Neuronal stem cell (in vitro differentiated cells): ENCODE results near the gene DTYMK.
A peak's percentile ranks its signal among the peaks of the same experiment; 100 is the strongest.

ENCODE experiments used
- DNase-seq: peaks from one replicate; pipeline ENCODE4 v3.0.0-alpha.2; 2013; ENCODE audit warnings: low spot score
- H2AFZ ChIP-seq: one replicate; pipeline ENCODE4 v1.6.1; 2013; ENCODE audit warnings: mild to moderate bottlenecking, low read length, inconsistent platforms
- H2AK5ac ChIP-seq: 2 replicates; pipeline ENCODE4 v1.6.1; 2013; ENCODE audit warnings: low read depth, mild to moderate bottlenecking, inconsistent platforms, low read length, moderate library complexity, mixed read lengths
- H2BK120ac ChIP-seq: 2 replicates; pipeline ENCODE4 v1.6.1; 2013; ENCODE audit warnings: low read depth, mild to moderate bottlenecking, inconsistent platforms, low read length, moderate library complexity, mixed read lengths
- H2BK12ac ChIP-seq: one replicate; pipeline ENCODE4 v1.6.1; 2013; ENCODE audit warnings: low read length, inconsistent platforms
- H2BK15ac ChIP-seq: 2 replicates; pipeline ENCODE4 v1.6.1; 2013; ENCODE audit warnings: mild to moderate bottlenecking, low read length, inconsistent platforms, mixed read lengths
- H2BK5ac ChIP-seq: one replicate; pipeline ENCODE4 v1.6.1; 2013; ENCODE audit warnings: inconsistent platforms, mild to moderate bottlenecking, low read length, moderate library complexity
- H3K14ac ChIP-seq: one replicate; pipeline ENCODE4 v1.6.1; 2013; ENCODE audit warnings: low read length, inconsistent platforms
- H3K18ac ChIP-seq: 2 replicates; pipeline ENCODE4 v1.6.1; 2013; ENCODE audit warnings: low read length, inconsistent platforms
- H3K23ac ChIP-seq: 2 replicates; pipeline ENCODE4 v1.6.1; 2013; ENCODE audit warnings: low read depth, mild to moderate bottlenecking, mixed read lengths, low read length, inconsistent platforms; ENCODE audit not compliant: poor library complexity
- H3K27ac ChIP-seq: replicated peaks from 3 replicates; pipeline ENCODE4 v1.5.1; 2013; ENCODE audit warnings: low read length, inconsistent platforms
- H3K27me3 ChIP-seq, 3 experiments: 2 replicates each; pipeline ENCODE4 v1.6.1; 2013; ENCODE audit warnings: low read length in 3 of 3, mild to moderate bottlenecking in 2 of 3, inconsistent platforms in 1 of 3, low read depth in 1 of 3, mixed read lengths in 1 of 3, moderate library complexity in 1 of 3; ENCODE audit not compliant: control insufficient read depth in 3 of 3, insufficient read depth in 3 of 3
- H3K36me3 ChIP-seq, 2 donors: replicated peaks in 1 of 2; 2 replicates each; pipeline ENCODE4 v1.6.1; 2013; ENCODE audit warnings: low read length in 2 of 2; ENCODE audit not compliant: control insufficient read depth in 2 of 2, insufficient read depth in 2 of 2
- H3K4ac ChIP-seq: 2 replicates; pipeline ENCODE4 v1.6.1; 2013; ENCODE audit warnings: inconsistent platforms, mild to moderate bottlenecking, low read length, moderate library complexity
- H3K4me1 ChIP-seq, 2 donors: 1 replicate in 1 of 2; 2 replicates in 1 of 2; pipeline ENCODE4 v1.6.1; 2013; ENCODE audit warnings: low read length in 2 of 2, low read depth in 1 of 2; ENCODE audit not compliant: control insufficient read depth in 2 of 2, insufficient read depth in 1 of 2
- H3K4me2 ChIP-seq: one replicate; pipeline ENCODE4 v1.6.1; 2013; ENCODE audit warnings: mild to moderate bottlenecking, low read length, inconsistent platforms; ENCODE audit not compliant: insufficient read depth, poor library complexity, severe bottlenecking
- H3K4me3 ChIP-seq, 2 donors: 2 replicates each; pipeline ENCODE4 v1.5.1; 2013; ENCODE audit warnings: low read length in 2 of 2, mild to moderate bottlenecking in 2 of 2, inconsistent platforms in 1 of 2, moderate library complexity in 1 of 2
- H3K79me1 ChIP-seq: one replicate; pipeline ENCODE4 v1.6.1; 2013; ENCODE audit warnings: low read depth, mild to moderate bottlenecking, inconsistent platforms, low read length, moderate library complexity
- H3K9ac ChIP-seq: one replicate; pipeline ENCODE4 v1.6.1; 2013; ENCODE audit warnings: mild to moderate bottlenecking, low read depth, low read length, inconsistent platforms; ENCODE audit not compliant: poor library complexity
- H3K9me3 ChIP-seq, 2 donors: replicated peaks in 1 of 2; 2 replicates each; pipeline versions ENCODE3 to v1.6.1; 2013; ENCODE audit warnings: low read length in 2 of 2, mild to moderate bottlenecking in 2 of 2, inconsistent platforms in 1 of 2, low read depth in 1 of 2, mixed read lengths in 1 of 2, moderate library complexity in 1 of 2; ENCODE audit not compliant: control insufficient read depth in 2 of 2, insufficient read depth in 1 of 2
- H4K8ac ChIP-seq: one replicate; pipeline ENCODE4 v1.6.1; 2013; ENCODE audit warnings: low read depth, mild to moderate bottlenecking, inconsistent platforms, low read length, moderate library complexity
- H4K91ac ChIP-seq: one replicate; pipeline ENCODE4 v1.6.1; 2013; ENCODE audit warnings: low read length, low read depth, mild to moderate bottlenecking, inconsistent platforms; ENCODE audit not compliant: poor library complexity
- WGBS, 2 donors: extraction: QIAGEN DNeasy Blood & Tissue Kit; methylation state at CpG; one replicate each; pipeline ENCODE4 v1.1.7; 2013; ENCODE audit warnings: missing lambda C conversion rate in 2 of 2, mixed read lengths in 1 of 2; ENCODE audit not compliant: insufficient read length in 2 of 2, insufficient replicate concordance in 1 of 2; ENCODE audit errors: extremely low coverage in 2 of 2; 5-methylcytosine and 5-hydroxymethylcytosine counted together

Gene DTYMK

GRCh38 chr2:241724975-241725870 is 38.6 kb upstream of the DTYMK start:
- Histone ChIP-seq H2AK5ac (no peak overlapping the region), H3K27me3 (no peaks in the 10 kb centered on the region), H2BK12ac (no peak overlapping the region), H3K27ac (no peak overlapping the region), H2BK15ac (no peak overlapping the region), H3K36me3 (peaks cover 46 to 64% of the 10 kb centered on the region in 2 donors), H3K4me1 (no peaks in the 10 kb centered on the region), H3K9me3 (peaks cover 36 to 42% of the 10 kb centered on the region in 2 donors), H3K9ac (no peak overlapping the region), H2BK5ac (peak overlapping the region; percentile 61), H3K4me3 (no peak overlapping the region), H2AFZ (no peak overlapping the region), H3K23ac (no peak overlapping the region), H3K4me2 (no peak overlapping the region), H3K14ac (no peak overlapping the region), H3K79me1 (peaks cover 6% of the 10 kb centered on the region), H4K8ac (no peak overlapping the region), H3K4ac (no peak overlapping the region), H3K18ac (no peak overlapping the region), H4K91ac (no peak overlapping the region), H2BK120ac (no peak overlapping the region)
- DNase-seq: no peak
- WGBS, 2 donors: no CpG with 5 or more reads among the region's 76 CpGs

- Histone ChIP-seq H2BK5ac (no peak overlapping the region), H3K79me1 (peaks cover 13% of the 10 kb centered on the region), H3K9me3 (peaks cover 40 to 46% of the 10 kb centered on the region in 2 donors), H2AFZ (no peak overlapping the region), H3K4me2 (no peak overlapping the region), H3K23ac (no peak overlapping the region), H2AK5ac (no peak overlapping the region), H3K27me3 (no peaks in the 10 kb centered on the region), H4K91ac (no peak overlapping the region), H2BK12ac (no peak overlapping the region), H3K4me1 (no peaks in the 10 kb centered on the region), H3K9ac (no peak overlapping the region), H2BK15ac (no peak overlapping the region), H2BK120ac (no peak overlapping the region), H3K14ac (no peak overlapping the region), H3K4ac (no peak overlapping the region), H3K36me3 (peaks cover 54 to 72% of the 10 kb centered on the region in 2 donors), H4K8ac (peak overlapping the region; percentile 48), H3K4me3 (peak overlapping the region in 1 of 2 donors; percentile 45), H3K27ac (no peak overlapping the region), H3K18ac (no peak overlapping the region)
- WGBS, 2 donors: no CpG with 5 or more reads among the region's 41 CpGs
- no peak for DNase-seq
Observed at GRCh38 chr2:241724259-241724974, 37.8 kb upstream of the DTYMK start.

- no peak overlapping the region for H2BK12ac ChIP-seq
- peaks cover 55 to 79% of the 10 kb centered on the region in 2 donors for H3K36me3 ChIP-seq
- no peaks in the 10 kb centered on the region for H3K4me1 ChIP-seq
- peaks cover 40 to 46% of the 10 kb centered on the region in 2 donors for H3K9me3 ChIP-seq
- no peak overlapping the region for H4K8ac ChIP-seq
- H3K23ac ChIP-seq: no peak overlapping the region
- H3K4me2 ChIP-seq: no peak overlapping the region
- WGBS, 2 donors: no CpG with 5 or more reads among the region's 21 CpGs
- no peak overlapping the region for H2AK5ac ChIP-seq
- no peak overlapping the region for H3K14ac ChIP-seq
- no peak overlapping the region for H4K91ac ChIP-seq
- no peak overlapping the region for H3K27ac ChIP-seq
- H3K27me3 ChIP-seq: no peaks in the 10 kb centered on the region
- H3K4me3 ChIP-seq: peak overlapping the region in 1 of 2 donors; percentile 27
- H2AFZ ChIP-seq: no peak overlapping the region
- no peak overlapping the region for H2BK15ac ChIP-seq
- no peak overlapping the region for H3K4ac ChIP-seq
- H2BK120ac ChIP-seq: no peak overlapping the region
- no peak overlapping the region for H3K9ac ChIP-seq
- peaks cover 14% of the 10 kb centered on the region for H3K79me1 ChIP-seq
- no peak for DNase-seq
- H2BK5ac ChIP-seq: no peak overlapping the region
- no peak overlapping the region for H3K18ac ChIP-seq
Observed at GRCh38 chr2:241722896-241723454, 36.4 kb upstream of the DTYMK start.

- Histone ChIP-seq H2BK120ac (no peak overlapping the region), H3K4ac (no peak overlapping the region), H2BK15ac (no peak overlapping the region), H2AK5ac (peak overlapping the region; percentile 28), H3K4me2 (no peak overlapping the region), H3K23ac (peak overlapping the region; percentile 43), H3K14ac (no peak overlapping the region), H2AFZ (no peak overlapping the region), H3K27ac (no peak overlapping the region), H3K9ac (peak overlapping the region; percentile 70), H2BK12ac (no peak overlapping the region), H2BK5ac (no peak overlapping the region), H3K27me3 (no peaks in the 10 kb centered on the region), H3K4me3 (no peak overlapping the region), H3K9me3 (peaks cover 40 to 46% of the 10 kb centered on the region in 2 donors), H3K18ac (peak overlapping the region; percentile 11), H3K36me3 (peaks cover 57 to 82% of the 10 kb centered on the region in 2 donors), H4K91ac (no peak overlapping the region), H3K79me1 (peaks cover 14% of the 10 kb centered on the region), H4K8ac (no peak overlapping the region), H3K4me1 (no peaks in the 10 kb centered on the region)
- DNase-seq: no peak
- WGBS, 2 donors: no CpG with 5 or more reads among the region's 12 CpGs
Observed at GRCh38 chr2:241721852-241722251, 35.2 kb upstream of the DTYMK start.
